Memory B cell (primary cell): ENCODE measurements around the gene CUL1.
"Not testable (repeated sequence)": the region's sequence is repeated elsewhere in the genome, so short reads cannot be mapped to it uniquely, and the experiment has no call there.

Experiments
- ATAC-seq: fragments of 150-1000 bp; cut with Tn5 transposase; 2 replicates; pipeline ENCODE4 v1.10.0; 2021; ENCODE audit warnings: low read depth, mild to moderate bottlenecking, moderate library complexity
- DNase-seq, 2 donors: peaks; one replicate each; pipeline ENCODE4 v3.0.0; 2022; ENCODE audit warnings: low spot score in 2 of 2
- H3K27ac Mint-ChIP-seq: one replicate; pipeline ENCODE4 v1.8.0; 2022; ENCODE audit warnings: mild to moderate bottlenecking, moderate library complexity, mixed read lengths
- H3K27me3 Mint-ChIP-seq: one replicate; pipeline ENCODE4 v1.8.0; 2022; ENCODE audit warnings: mixed read lengths
- H3K36me3 Mint-ChIP-seq: one replicate; pipeline ENCODE4 v1.8.0; 2022; ENCODE audit warnings: mild to moderate bottlenecking, mixed read lengths
- H3K4me1 Mint-ChIP-seq: one replicate; pipeline ENCODE4 v1.8.0; 2022; ENCODE audit warnings: mixed read lengths
- H3K4me3 Mint-ChIP-seq: one replicate; pipeline ENCODE4 v1.8.0; 2022; ENCODE audit warnings: mild to moderate bottlenecking, moderate library complexity, mixed read lengths
- H3K9me3 Mint-ChIP-seq: one replicate; pipeline ENCODE4 v1.8.0; 2022; ENCODE audit warnings: mixed read lengths

The CUL1 gene

DNA sequence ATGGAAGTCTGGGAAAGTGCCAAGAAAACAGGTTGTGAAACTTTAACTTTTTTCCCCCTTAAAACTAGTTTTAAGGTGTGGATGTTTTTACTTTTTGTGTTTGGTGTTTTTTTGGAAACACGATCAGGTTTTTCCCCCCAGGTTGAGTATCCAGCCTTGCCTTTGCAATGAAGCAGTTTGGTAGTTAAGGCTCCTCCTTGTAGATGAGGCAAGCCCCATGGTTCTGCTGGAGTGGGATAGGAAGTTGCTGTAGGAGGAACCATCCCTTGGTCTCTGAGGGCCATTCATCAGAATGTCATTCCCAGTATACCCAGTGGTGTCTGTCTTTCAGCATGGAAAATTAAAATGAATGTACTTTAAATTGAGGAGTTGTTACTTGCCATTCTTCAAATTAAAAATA lies 2.7 kb downstream of the CUL1 start:
- DNase-seq (no peak), ATAC-seq (no peak)
- no peaks in the 10 kb centered on the region for H3K27me3 Mint-ChIP-seq
- peak overlapping the region; percentile 32 for H3K4me3 Mint-ChIP-seq
- no peak overlapping the region for H3K27ac Mint-ChIP-seq
- H3K4me1 Mint-ChIP-seq: peaks cover 46% of the 10 kb centered on the region
- H3K9me3 Mint-ChIP-seq: no peaks in the 10 kb centered on the region
- H3K36me3 Mint-ChIP-seq: no peaks in the 10 kb centered on the region

DNA sequence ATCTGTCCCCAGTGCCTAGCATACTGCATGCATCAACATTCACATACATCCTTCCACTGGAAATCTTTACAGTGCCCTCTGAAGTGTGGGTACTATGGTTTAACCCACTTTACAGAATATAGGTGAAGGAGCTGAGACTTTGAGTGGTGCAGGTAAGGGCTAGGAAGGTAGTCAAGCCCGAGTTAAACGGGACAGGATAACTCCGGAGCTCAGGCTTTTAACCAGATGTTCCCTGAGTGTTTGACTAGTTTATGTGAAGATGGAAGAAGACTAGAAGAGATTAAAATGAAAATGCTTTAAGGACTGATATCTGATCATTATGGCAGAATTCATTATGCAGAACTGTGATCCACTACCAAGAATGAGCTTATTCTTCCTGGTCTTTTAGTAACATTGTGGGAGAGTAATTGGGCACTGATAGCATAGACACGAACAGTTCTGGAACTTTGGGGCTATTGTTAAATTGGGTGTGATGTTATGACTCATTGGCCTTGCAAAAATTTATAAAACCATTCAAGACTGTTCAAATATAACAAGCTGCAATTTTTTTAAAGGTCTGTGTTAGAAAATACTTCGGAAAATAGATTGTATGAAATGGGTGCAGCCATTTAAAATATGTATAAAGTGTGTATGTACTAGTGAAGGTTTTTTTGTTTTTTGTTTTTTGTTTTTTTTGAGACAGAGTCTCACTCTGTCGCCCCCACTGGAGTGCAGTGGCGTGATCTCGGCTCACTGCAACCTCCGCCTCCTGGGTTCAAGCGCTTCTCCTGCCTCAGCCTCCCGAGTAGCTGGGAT lies 4.4 kb downstream of the CUL1 start:
- no peak for ATAC-seq
- no peak overlapping the region for H3K4me3 Mint-ChIP-seq
- no peaks in the 10 kb centered on the region for H3K9me3 Mint-ChIP-seq
- H3K27me3 Mint-ChIP-seq: no peaks in the 10 kb centered on the region
- peaks cover 44% of the 10 kb centered on the region for H3K4me1 Mint-ChIP-seq
- DNase-seq: no peak
- H3K27ac Mint-ChIP-seq: no peak overlapping the region
- no peaks in the 10 kb centered on the region for H3K36me3 Mint-ChIP-seq

DNA sequence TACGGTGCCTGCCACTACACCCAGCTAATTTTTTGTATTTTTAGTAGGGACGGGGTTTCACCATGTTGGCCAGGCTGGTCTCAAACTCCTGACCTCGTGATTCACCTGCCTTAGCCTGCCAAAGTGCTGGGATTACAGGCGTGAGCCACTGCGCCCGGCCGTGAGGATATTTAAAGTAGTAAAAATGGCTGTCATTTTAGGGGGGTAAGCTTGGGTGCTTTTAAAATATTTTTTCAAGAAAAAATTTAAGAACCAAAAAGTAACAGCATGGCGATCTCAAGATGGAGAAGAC lies 4.9 kb downstream of the CUL1 start:
- not testable (repeated sequence) for ATAC-seq, H3K4me3 Mint-ChIP-seq, H3K27ac Mint-ChIP-seq, H3K9me3 Mint-ChIP-seq, H3K36me3 Mint-ChIP-seq, H3K27me3 Mint-ChIP-seq, DNase-seq
- H3K4me1 Mint-ChIP-seq: peaks cover 48% of the 10 kb centered on the region

DNA sequence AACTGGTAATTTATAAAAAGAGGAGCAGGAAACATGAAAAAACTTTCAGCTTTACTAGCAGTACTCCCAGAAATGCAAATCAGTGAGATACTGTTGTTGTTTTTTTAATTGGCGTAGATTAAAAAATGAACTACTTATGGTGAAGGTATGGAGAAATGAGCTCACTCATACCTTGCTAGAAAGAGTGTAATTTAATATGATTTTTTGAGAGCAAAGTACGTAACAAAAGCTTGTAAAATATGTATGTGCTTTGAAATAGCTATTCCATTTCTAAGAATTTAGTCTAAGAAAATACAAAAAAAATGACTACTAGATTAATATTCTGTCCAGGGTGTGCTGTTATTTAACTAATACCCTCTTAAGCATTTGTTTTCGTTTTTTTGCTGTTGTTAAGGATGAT lies 5.5 kb downstream of the CUL1 start:
- H3K9me3 Mint-ChIP-seq: no peaks in the 10 kb centered on the region
- DNase-seq (no peak), ATAC-seq (no peak)
- no peaks in the 10 kb centered on the region for H3K27me3 Mint-ChIP-seq
- no peaks in the 10 kb centered on the region for H3K36me3 Mint-ChIP-seq
- no peak overlapping the region for H3K4me3 Mint-ChIP-seq
- H3K27ac Mint-ChIP-seq: no peak overlapping the region
- H3K4me1 Mint-ChIP-seq: peaks cover 48% of the 10 kb centered on the region

DNA sequence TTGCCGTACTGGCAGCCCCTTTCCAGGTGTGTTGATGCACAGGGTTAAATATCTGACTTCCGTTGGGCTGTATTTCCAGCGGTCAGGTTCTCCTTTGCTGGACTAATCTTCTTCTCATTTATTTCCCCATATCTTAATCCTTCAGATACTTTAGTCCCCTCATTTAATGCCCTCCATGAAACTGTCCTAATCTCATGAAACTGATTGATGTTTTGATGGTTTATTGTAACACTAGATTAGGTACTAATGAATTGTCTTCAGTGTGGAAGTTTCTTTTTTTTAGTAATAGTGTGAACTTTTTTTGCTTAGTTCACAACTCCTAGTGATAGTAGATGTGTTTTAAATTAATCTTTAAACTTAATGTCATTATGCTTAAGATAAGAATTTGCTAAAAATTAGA lies 6.3 kb downstream of the CUL1 start:
- no peak overlapping the region for H3K4me3 Mint-ChIP-seq
- no peaks in the 10 kb centered on the region for H3K9me3 Mint-ChIP-seq
- no peak for ATAC-seq
- DNase-seq: no peak
- H3K36me3 Mint-ChIP-seq: no peaks in the 10 kb centered on the region
- no peak overlapping the region for H3K27ac Mint-ChIP-seq
- no peaks in the 10 kb centered on the region for H3K27me3 Mint-ChIP-seq
- peaks cover 46% of the 10 kb centered on the region for H3K4me1 Mint-ChIP-seq

DNA sequence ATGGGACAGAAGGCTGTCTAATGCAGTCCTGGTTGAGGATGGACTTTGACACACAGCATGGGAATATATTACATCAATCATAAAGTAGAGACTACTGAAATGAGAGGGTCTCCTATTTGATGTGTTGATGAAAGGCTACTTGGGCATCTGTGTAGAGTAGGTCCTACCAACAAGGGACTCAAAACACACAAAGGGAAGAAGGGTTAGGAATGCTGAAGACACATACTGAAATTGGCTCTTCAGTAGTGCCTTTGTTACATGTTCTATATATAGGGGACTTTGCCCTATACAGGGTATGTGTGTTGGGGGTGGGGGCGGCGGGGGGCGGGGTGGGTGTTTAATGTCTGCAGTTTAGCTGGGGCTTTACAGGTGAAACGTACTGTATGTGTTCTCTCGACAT lies 7.7 kb downstream of the CUL1 start:
- peak overlapping the region; percentile 65 for H3K27ac Mint-ChIP-seq
- no peaks in the 10 kb centered on the region for H3K36me3 Mint-ChIP-seq
- no peaks in the 10 kb centered on the region for H3K9me3 Mint-ChIP-seq
- ATAC-seq (no peak), DNase-seq (no peak)
- peaks cover 37% of the 10 kb centered on the region for H3K4me1 Mint-ChIP-seq
- H3K4me3 Mint-ChIP-seq: no peak overlapping the region
- no peaks in the 10 kb centered on the region for H3K27me3 Mint-ChIP-seq

DNA sequence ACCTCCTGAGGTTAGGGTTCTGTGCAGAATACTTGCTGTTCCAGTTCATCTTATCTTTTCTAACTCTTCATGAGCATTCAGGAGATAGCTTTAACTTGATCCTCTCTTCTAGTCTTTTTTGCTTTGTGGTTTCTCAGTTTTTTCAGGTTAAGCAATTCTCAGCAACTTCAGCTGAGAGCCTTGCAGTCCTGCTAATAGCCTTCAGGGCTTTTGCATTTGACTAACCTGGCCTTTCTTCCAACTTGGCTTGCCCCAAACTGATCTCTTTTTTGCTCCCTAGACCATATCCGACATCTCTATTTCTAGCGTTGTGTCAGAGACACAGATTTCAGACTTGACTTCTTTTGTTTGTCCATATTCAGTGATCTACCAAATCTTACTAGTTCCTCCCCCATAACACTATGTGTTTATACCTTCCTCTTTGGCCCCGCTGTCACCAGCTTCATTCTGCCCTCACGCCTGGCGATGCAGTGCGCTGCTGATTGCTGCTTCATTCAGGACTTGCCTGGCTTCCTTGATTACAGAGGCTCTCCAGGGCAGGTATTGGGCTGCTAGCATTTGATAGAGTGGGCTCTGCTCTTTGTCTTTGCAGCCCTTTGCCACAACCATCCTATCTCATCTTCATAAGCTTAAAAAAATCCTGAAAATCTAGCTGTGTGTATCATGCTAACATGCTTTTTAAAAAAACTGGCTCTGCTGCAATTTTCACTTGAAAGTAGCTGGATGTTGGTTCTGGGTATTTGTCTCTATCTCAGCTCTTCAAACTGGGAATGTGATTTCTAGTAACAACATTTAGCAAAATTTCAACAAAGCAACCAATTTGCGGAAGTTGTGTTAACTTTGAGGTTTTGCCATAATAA lies 9.6 kb downstream of the CUL1 start:
- peaks cover 36% of the 10 kb centered on the region for H3K4me1 Mint-ChIP-seq
- no peaks in the 10 kb centered on the region for H3K27me3 Mint-ChIP-seq
- no peaks in the 10 kb centered on the region for H3K9me3 Mint-ChIP-seq
- H3K27ac Mint-ChIP-seq: peak overlapping the region; percentile 41
- no peaks in the 10 kb centered on the region for H3K36me3 Mint-ChIP-seq
- no peak for DNase-seq
- no peak for ATAC-seq
- no peak overlapping the region for H3K4me3 Mint-ChIP-seq

DNA sequence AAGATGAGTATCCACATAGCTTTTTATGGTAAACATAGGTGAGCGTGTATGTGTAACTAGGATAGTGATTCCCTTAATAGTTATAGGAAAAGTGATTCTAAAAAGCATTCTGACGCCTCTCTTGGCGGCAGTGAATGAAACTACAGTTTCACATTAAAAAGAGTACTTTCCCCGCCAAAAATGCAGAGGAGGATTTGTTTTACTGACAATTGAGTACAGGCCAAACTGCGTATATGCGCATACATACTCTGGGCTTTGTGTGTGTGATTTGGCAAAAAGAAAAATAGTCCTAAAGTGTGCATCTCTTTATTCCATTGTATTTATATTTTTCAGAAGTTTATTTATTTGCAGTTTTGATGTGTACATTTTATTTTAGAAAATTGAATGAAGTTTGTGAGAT lies 10.3 kb downstream of the CUL1 start:
- DNase-seq: no peak
- no peak for ATAC-seq
- peaks cover 38% of the 10 kb centered on the region for H3K4me1 Mint-ChIP-seq
- H3K27ac Mint-ChIP-seq: no peak overlapping the region
- H3K9me3 Mint-ChIP-seq: no peaks in the 10 kb centered on the region
- H3K4me3 Mint-ChIP-seq: no peak overlapping the region
- H3K36me3 Mint-ChIP-seq: no peaks in the 10 kb centered on the region
- H3K27me3 Mint-ChIP-seq: no peaks in the 10 kb centered on the region

DNA sequence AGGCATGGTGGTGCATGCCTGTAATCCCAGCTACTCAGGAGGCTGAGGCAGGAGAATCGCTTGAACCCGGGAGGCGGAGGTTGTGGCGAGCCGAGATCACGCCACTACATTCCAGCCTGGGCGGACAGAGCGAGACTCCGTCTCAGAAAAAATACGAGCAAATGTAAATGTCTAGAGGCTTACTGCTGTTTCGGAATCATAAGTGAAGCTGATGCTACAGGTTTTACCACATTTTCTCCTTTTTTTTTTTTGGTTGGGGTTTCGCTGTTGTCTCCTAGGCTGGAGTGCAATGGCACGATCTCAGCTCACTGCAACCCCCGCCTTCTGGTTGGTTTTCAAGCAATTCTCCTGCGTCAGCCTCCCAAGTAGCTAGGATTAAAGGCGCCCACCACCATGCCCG lies 11.7 kb downstream of the CUL1 start:
- H3K9me3 Mint-ChIP-seq, H3K27me3 Mint-ChIP-seq, H3K36me3 Mint-ChIP-seq, H3K27ac Mint-ChIP-seq, ATAC-seq, H3K4me3 Mint-ChIP-seq, DNase-seq: not testable (repeated sequence)
- H3K4me1 Mint-ChIP-seq: peaks cover 43% of the 10 kb centered on the region

DNA sequence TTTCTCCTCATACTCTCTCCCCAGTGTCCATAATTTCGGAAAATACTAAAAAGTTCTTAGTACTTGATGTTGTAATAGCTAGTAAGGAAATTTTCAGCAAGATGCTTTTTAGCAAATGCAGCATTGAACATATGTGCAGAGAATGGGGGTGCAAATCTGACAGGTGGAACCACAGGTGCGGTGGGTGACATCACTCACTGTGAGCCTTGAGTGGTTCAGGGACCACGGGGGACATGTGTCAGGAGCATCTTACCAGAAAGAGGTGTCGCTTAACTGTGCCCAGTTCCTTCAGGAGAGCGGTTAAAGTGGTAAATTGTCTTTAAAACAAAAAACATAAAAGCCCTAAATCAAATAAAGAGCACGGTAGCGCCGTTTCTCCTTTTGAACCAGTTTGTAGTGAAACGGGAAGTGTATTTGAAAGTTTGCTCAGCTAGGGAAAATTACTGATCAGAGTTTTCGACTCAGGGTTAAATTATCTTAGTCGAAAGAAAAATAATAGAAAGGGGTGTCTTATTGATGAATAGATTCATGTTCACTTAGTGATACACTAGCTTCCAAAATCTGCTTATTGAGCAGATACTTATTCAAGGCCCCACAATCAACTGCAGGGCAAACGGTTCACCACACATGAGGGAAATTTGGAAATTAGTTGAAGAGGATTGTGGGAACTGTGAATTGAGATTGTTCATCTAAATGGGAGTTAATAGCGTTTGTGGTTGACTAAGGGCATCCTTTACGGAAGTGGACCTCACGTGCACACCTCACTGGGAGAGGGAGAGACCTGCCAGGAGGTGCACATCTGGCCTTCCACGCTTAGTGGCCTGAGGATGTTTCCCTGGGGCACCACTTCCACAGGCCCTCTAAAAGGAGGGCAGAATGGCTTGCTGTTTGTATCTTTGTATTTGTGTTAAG lies 12.7 kb downstream of the CUL1 start:
- H3K36me3 Mint-ChIP-seq: peaks cover 6% of the 10 kb centered on the region
- H3K27ac Mint-ChIP-seq: peak overlapping the region; percentile 51
- ATAC-seq: peak; percentile 80
- H3K9me3 Mint-ChIP-seq: no peaks in the 10 kb centered on the region
- no peak for DNase-seq
- H3K4me3 Mint-ChIP-seq: peak overlapping the region; percentile 32
- peaks cover 44% of the 10 kb centered on the region for H3K4me1 Mint-ChIP-seq
- no peaks in the 10 kb centered on the region for H3K27me3 Mint-ChIP-seq

DNA sequence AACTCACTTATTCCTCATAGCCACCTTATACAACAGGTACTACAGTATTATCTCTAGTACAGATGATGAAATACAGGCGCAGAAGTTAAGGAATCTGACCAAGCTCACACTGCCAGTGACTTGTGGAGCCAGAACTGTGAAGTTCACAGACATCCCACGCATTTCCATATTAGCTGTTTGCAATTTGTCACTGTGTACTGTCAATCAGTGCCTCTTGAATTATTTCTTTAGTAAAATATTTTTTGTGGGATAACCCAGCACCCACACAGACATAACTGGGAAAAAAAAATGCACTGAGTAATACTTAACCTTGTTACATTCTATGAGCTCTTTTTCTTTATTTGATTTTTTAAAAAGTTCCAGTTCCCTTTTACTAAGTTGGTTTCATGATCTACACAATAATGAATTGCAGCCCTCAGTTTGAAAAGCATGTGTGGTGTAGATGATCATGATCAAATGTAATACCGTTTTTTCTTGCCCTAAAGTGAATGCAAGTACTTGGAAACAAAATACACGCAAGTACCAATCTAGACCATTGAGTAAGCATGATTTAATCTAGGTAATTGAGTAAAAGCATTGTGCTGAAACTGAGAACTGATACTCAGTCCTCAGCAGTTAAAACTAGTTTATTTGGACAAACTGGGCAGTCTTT lies 14.1 kb downstream of the CUL1 start:
- Mint-ChIP-seq H3K9me3 (no peaks in the 10 kb centered on the region), H3K4me1 (peaks cover 46% of the 10 kb centered on the region), H3K27ac (no peak overlapping the region), H3K27me3 (no peaks in the 10 kb centered on the region), H3K4me3 (no peak overlapping the region), H3K36me3 (peaks cover 11% of the 10 kb centered on the region)
- no peak for DNase-seq
- ATAC-seq: peak; percentile 14

DNA sequence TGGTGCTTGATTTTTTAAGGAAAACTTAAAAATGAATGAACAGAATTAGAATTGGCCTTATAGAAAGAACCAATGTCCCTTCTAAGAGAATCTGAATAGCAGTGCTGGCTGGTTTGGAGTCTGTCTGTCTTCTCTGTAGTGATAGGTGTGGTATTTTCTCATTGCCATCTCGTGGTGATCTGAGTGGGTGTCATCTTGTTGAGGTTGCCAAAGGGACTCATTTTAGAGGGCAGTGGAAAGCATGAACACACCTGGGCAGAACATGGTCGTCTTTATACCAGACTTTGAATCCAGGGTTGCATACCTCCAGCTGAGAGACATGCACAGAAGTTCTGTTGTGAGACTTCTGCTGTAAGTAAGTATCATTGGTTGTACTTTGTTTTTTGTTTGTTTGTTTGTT lies 15.8 kb downstream of the CUL1 start:
- peaks cover 44% of the 10 kb centered on the region for H3K4me1 Mint-ChIP-seq
- no peaks in the 10 kb centered on the region for H3K9me3 Mint-ChIP-seq
- H3K4me3 Mint-ChIP-seq: no peak overlapping the region
- ATAC-seq (no peak), DNase-seq (no peak)
- peaks cover 11% of the 10 kb centered on the region for H3K36me3 Mint-ChIP-seq
- no peak overlapping the region for H3K27ac Mint-ChIP-seq
- no peaks in the 10 kb centered on the region for H3K27me3 Mint-ChIP-seq

DNA sequence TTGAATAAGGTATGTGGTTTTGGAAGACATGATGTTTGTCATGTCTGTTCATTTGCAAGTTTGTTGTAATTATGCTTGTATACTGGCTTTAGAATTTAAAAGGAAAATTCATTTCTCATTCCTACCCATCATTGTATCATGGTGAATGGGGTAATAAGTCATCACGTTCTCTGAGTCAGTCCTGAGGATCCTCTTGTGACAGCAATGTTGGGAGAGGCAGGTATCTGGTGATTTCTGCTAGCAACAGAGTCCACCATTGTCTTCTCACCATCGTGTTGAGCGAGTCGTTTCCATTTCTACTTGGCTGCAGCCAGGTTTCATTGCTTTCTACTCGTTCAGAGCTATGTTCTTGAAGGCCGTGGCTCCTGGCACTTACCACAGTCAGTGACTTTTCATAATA lies 16.3 kb downstream of the CUL1 start:
- peaks cover 48% of the 10 kb centered on the region for H3K4me1 Mint-ChIP-seq
- no peaks in the 10 kb centered on the region for H3K27me3 Mint-ChIP-seq
- H3K9me3 Mint-ChIP-seq: no peaks in the 10 kb centered on the region
- no peak overlapping the region for H3K27ac Mint-ChIP-seq
- ATAC-seq (no peak), DNase-seq (no peak)
- no peak overlapping the region for H3K4me3 Mint-ChIP-seq
- H3K36me3 Mint-ChIP-seq: peaks cover 11% of the 10 kb centered on the region
